Loucy (cell line): Measurements from ENCODE around the gene ISM1.

Experiments
- H2AFZ ChIP-seq: fragments of 200-600 bp; sonication (generic); 2 replicates; pipeline ENCODE4 v1.6.0; 2016; ENCODE audit warnings: antibody characterized with exemption, mild to moderate bottlenecking, low read length, moderate library complexity
- H3F3A ChIP-seq: fragments of 200-600 bp; 2 replicates; pipeline ENCODE4 v1.6.0; 2016; ENCODE audit warnings: antibody characterized with exemption, low read depth, mild to moderate bottlenecking
- H3K27me3 ChIP-seq: fragments of 200-600 bp; sonication (generic); 2 replicates; pipeline ENCODE4 v1.6.1; 2014; ENCODE audit warnings: low read length, mild to moderate bottlenecking; ENCODE audit not compliant: insufficient read depth, poor library complexity, severe bottlenecking
- H3K36me3 ChIP-seq: fragments of 200-600 bp; sonication (generic); 2 replicates; pipeline ENCODE4 v1.6.1; 2016; ENCODE audit warnings: low read length; ENCODE audit not compliant: insufficient read depth
- H3K4me1 ChIP-seq: fragments of 200-600 bp; sonication (generic); 2 replicates; pipeline ENCODE4 v1.5.1; 2014; ENCODE audit warnings: low read length, mild to moderate bottlenecking; ENCODE audit not compliant: insufficient read depth, poor library complexity, severe bottlenecking
- H3K4me2 ChIP-seq: fragments of 200-600 bp; sonication (generic); 2 replicates; pipeline ENCODE4 v1.6.0; 2014; ENCODE audit warnings: antibody characterized with exemption, low read length, low read depth, mild to moderate bottlenecking; ENCODE audit not compliant: poor library complexity, severe bottlenecking
- H3K4me3 ChIP-seq: fragments of 200-600 bp; sonication (generic); 2 replicates; pipeline ENCODE4 v1.5.1; 2014; ENCODE audit warnings: low read length, mild to moderate bottlenecking, mixed read lengths; ENCODE audit not compliant: poor library complexity, severe bottlenecking
- H3K79me2 ChIP-seq: fragments of 200-600 bp; sonication (generic); 2 replicates; pipeline ENCODE4 v1.6.1; 2014; ENCODE audit warnings: low read length; ENCODE audit not compliant: insufficient read depth
- H3K9ac ChIP-seq: fragments of 200-600 bp; sonication (generic); 2 replicates; pipeline ENCODE4 v1.6.0; 2014; ENCODE audit warnings: mild to moderate bottlenecking, low read depth, low read length, moderate library complexity; ENCODE audit not compliant: poor library complexity, severe bottlenecking
- H3K9me2 ChIP-seq: fragments of 200-600 bp; sonication (generic); replicated peaks from 2 replicates; pipeline ENCODE4 v1.6.1; 2016; ENCODE audit warnings: low read depth, low read length, mixed read lengths
- H3K9me3 ChIP-seq: fragments of 200-600 bp; sonication (generic); 2 replicates; pipeline ENCODE4 v1.6.1; 2014; ENCODE audit warnings: mild to moderate bottlenecking, antibody characterized with exemption, low read length, low read depth; ENCODE audit not compliant: insufficient read depth
- H4K20me1 ChIP-seq: fragments of 200-600 bp; sonication (generic); 2 replicates; pipeline ENCODE4 v1.6.0; 2014; ENCODE audit warnings: antibody characterized with exemption, low read length, mild to moderate bottlenecking; ENCODE audit not compliant: insufficient read depth, poor library complexity, severe bottlenecking
- EZH2phosphoT487 ChIP-seq: fragments of 200-600 bp; IDR thresholded peaks from 2 replicates; pipeline ENCODE4 v1.6.1; 2018; ENCODE audit warnings: antibody characterized with exemption, mild to moderate bottlenecking, moderate library complexity, borderline replicate concordance
- TF ChIP-seq, protein P1 (sequence below): fragments of 200-600 bp; sonication (generic); conservative IDR thresholded peaks from 2 replicates; pipeline ENCODE4 v1.5.1; 2014; ENCODE audit warnings: mild to moderate bottlenecking, antibody characterized with exemption, low read length

The ISM1 gene

DNA sequence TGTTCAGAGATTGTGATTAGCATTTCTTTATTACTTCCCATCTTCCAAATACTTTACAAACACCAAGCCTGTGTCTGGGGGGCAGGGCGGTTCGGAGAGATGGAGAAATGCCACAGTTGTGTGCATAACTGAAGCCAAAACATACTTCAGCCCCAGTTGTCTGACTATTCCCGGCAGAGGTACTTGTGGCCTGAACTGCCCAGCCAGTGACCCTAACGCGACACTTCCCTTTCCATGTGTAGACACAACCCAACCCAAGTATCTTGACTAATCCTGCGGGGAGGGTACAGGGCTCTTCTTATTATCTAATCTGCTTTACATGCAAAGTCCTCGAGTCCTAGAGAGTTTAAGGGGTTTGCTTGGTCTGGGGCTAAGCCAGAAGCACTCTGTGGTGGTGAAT is 46.2 kb downstream of the ISM1 start:
- Histone ChIP-seq H3K36me3 (no peaks in the 10 kb centered on the region), H3K4me2 (no peak overlapping the region), H3K4me3 (no peak overlapping the region), H4K20me1 (no peaks in the 10 kb centered on the region), H3K9ac (no peak overlapping the region), H3F3A (no peaks in the 10 kb centered on the region), H3K4me1 (no peaks in the 10 kb centered on the region), H3K9me2 (no peaks in the 10 kb centered on the region; the same call in 1 of the 2 replicates), H3K9me3 (no peaks in the 10 kb centered on the region), H3K79me2 (no peaks in the 10 kb centered on the region), H3K27me3 (no peaks in the 10 kb centered on the region), H2AFZ (no peak overlapping the region)
- TF ChIP-seq EZH2phosphoT487: no peak
- TF ChIP-seq, protein P1, sequence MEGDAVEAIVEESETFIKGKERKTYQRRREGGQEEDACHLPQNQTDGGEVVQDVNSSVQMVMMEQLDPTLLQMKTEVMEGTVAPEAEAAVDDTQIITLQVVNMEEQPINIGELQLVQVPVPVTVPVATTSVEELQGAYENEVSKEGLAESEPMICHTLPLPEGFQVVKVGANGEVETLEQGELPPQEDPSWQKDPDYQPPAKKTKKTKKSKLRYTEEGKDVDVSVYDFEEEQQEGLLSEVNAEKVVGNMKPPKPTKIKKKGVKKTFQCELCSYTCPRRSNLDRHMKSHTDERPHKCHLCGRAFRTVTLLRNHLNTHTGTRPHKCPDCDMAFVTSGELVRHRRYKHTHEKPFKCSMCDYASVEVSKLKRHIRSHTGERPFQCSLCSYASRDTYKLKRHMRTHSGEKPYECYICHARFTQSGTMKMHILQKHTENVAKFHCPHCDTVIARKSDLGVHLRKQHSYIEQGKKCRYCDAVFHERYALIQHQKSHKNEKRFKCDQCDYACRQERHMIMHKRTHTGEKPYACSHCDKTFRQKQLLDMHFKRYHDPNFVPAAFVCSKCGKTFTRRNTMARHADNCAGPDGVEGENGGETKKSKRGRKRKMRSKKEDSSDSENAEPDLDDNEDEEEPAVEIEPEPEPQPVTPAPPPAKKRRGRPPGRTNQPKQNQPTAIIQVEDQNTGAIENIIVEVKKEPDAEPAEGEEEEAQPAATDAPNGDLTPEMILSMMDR: no peak

DNA sequence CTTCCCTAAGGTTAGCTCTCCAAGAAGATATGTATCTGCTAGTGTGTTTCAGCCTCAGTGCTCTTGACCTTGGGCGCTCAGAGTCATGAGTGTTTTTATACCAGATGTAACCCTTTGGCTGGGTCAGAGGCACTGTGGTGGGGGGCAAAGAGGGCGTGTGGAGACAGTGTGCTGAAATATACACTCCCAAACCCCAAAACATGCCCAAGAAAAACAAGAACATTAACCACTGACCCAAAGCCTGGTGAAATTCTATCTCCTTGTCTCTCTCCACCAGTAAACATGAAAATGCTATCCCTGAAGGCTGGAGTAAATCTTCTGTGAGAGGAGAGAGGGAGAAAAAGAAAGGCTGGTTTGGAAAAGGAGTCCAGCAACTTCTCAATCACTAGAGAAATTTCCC is 47.9 kb downstream of the ISM1 start:
- no peaks in the 10 kb centered on the region for H3F3A ChIP-seq
- no peaks in the 10 kb centered on the region; the same call in 1 of the 2 replicates for H3K9me3 ChIP-seq
- no peaks in the 10 kb centered on the region for H3K27me3 ChIP-seq
- no peaks in the 10 kb centered on the region for H3K4me1 ChIP-seq
- no peaks in the 10 kb centered on the region for H3K79me2 ChIP-seq
- H3K4me3 ChIP-seq: no peak overlapping the region
- H2AFZ ChIP-seq: no peak overlapping the region
- H3K36me3 ChIP-seq: no peaks in the 10 kb centered on the region
- no peak overlapping the region for H3K4me2 ChIP-seq
- TF ChIP-seq, protein P1: no peak
- TF ChIP-seq EZH2phosphoT487: no peak
- no peaks in the 10 kb centered on the region for H4K20me1 ChIP-seq
- H3K9ac ChIP-seq: no peak overlapping the region
- no peaks in the 10 kb centered on the region; the same call in 1 of the 2 replicates for H3K9me2 ChIP-seq

DNA sequence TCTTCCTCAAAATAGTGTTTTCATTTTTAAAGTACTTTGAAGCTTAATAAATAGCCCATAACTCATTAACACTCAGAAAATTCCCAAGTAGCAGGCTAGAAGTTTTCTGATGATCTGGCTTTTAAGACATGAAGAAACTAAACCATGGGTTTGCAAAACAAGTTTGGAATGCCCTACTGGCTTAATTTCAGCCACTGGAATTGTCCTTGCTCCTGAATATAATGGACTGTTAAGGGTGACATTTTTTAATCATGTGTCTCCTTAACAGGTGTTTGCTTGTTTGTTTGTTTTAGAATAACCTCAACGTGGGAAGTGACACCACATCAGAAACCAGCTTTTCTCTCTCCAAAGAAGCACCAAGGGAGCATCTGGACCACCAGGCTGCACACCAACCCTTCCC is 49.1 kb downstream of the ISM1 start:
- Histone ChIP-seq H2AFZ (no peak overlapping the region), H3K36me3 (no peaks in the 10 kb centered on the region), H3K4me1 (no peaks in the 10 kb centered on the region), H3K9ac (no peak overlapping the region), H3K4me3 (no peak overlapping the region), H3K4me2 (no peak overlapping the region), H3K9me2 (no peaks in the 10 kb centered on the region; the same call in 1 of the 2 replicates), H3K79me2 (no peaks in the 10 kb centered on the region), H3K9me3 (no peaks in the 10 kb centered on the region; the same call in 1 of the 2 replicates), H4K20me1 (no peaks in the 10 kb centered on the region), H3F3A (no peaks in the 10 kb centered on the region), H3K27me3 (no peaks in the 10 kb centered on the region)
- TF ChIP-seq, protein P1: no peak
- TF ChIP-seq EZH2phosphoT487: no peak
